ENCODE results near the gene TTR.

Gene TTR

GRCh38 chr18:31581498-31582197 lies 10.0 kb upstream of the TTR start:
- no peak for DNase-seq

DNA sequence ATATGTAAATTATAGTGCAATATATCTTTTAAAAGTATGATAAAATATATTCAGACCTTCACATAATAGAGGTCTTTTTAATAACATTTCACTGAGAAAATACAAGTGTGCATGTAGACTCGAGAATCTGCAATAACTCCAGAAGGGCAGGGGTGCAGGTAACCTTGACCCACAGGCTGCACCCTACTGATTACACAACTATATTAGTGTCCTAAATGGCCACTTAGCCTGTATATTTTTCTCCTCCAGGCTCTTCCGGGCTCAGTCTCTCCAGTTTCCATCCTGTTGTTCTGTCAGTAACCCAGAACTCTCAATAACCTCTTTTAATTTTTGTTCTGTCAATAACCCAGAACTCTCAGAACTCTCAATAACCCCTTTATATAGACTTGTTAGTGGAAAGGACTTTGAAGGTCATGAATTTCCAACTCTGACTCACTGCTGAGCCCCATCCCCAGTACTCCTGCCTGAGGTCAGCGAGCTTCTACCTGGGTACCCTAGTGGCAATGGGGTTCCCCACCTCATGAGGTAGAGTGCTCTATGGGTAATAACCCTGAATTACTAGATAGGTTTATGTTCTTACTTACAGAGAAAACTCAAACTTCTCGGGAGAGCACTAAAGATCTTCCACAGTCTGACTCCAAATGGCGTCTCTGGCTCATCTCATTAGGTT lies 8.4 kb upstream of the TTR start:
- no peak for DNase-seq

DNA sequence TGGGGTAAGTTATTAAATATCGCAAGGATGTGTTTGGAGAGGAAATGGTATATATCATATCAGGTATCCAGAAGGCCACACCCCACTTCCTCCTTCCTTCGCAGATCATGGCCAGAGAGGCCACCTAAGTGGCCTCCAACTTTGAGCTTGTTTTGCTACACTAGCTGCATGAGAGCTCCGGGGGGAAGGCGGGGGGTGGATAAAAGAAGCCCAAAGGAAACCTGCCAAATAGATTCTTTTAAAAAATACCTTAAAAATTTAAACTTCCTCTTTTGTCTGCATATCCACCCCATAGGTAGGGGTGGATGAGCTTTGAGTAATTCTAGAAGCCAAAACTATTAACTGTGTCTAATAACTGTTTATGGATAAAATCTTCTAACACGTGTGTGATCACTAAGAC lies 5.7 kb upstream of the TTR start:
- no peak for DNase-seq

GRCh38 chr18:31586616-31587015 lies 5.1 kb upstream of the TTR start:
- no peak for DNase-seq

DNA sequence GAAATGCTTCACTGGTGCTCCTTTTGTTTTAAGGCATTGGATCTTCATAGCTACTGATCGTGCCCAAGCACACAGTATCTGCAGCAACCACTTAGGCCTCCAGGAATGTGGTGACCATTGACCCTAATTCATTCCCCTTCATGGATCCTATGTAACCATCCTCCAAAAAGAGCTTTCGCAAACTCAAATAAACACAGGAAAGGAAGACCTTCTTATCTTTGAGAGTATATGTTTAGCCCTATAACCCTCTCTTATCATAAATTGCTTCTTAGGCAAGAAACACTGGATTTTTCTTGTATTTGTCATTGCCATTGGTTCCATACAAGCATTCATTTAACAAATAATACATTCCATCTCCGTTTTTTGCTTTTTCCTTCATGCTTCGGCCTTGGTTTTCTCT lies 4.1 kb upstream of the TTR start:
- no peak for DNase-seq

GRCh38 chr18:31590570-31590969 lies 1.1 kb upstream of the TTR start:
- no peak for DNase-seq

DNA sequence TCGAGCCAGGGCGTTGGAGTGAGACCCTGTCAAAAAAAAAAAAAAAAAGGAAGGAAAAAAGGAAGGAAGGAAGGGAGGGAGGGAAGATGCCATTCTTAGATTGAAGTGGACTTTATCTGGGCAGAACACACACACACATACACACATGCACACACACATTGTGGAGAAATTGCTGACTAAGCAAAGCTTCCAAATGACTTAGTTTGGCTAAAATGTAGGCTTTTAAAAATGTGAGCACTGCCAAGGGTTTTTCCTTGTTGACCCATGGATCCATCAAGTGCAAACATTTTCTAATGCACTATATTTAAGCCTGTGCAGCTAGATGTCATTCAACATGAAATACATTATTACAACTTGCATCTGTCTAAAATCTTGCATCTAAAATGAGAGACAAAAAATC lies 564 bp upstream of the TTR start:
- no peak for DNase-seq

GRCh38 chr18:31592506-31593157 lies 955 bp downstream of the TTR start:
- DNase-seq, result no peak

- DNase-seq, result no peak
These were observed 3.6 kb downstream of the TTR start for GRCh38 chr18:31595121-31595771.

- no peak for DNase-seq
These were observed 4.6 kb downstream of the TTR start for GRCh38 chr18:31596081-31596872.

DNA sequence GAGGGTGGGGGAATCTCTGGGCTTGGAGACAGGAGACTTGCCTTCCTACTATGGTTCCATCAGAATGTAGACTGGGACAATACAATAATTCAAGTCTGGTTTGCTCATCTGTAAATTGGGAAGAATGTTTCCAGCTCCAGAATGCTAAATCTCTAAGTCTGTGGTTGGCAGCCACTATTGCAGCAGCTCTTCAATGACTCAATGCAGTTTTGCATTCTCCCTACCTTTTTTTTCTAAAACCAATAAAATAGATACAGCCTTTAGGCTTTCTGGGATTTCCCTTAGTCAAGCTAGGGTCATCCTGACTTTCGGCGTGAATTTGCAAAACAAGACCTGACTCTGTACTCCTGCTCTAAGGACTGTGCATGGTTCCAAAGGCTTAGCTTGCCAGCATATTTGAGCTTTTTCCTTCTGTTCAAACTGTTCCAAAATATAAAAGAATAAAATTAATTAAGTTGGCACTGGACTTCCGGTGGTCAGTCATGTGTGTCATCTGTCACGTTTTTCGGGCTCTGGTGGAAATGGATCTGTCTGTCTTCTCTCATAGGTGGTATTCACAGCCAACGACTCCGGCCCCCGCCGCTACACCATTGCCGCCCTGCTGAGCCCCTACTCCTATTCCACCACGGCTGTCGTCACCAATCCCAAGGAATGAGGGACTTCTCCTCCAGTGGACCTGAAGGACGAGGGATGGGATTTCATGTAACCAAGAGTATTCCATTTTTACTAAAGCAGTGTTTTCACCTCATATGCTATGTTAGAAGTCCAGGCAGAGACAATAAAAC lies 6.5 kb downstream of the TTR start:
- no peak for DNase-seq

DNA sequence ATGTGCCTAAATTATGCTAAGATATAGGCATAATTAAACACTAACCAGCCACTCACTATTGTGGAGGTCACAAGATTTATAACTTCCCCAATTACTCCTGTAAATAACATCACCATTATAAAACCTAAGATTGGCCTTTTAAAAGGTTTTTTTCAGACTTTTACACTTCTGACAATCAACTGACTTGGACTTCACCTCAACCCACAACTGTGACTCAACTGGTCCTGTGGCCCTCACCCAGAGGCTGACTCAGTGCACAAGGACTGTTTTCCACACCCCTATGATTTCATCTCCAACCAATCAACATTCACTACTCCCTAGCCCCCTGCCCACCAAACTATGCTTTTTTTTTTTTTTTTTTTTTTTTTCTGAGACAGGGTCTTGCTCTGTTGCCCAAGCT lies 11.6 kb downstream of the TTR start:
- DNase-seq, result no peak

DNA sequence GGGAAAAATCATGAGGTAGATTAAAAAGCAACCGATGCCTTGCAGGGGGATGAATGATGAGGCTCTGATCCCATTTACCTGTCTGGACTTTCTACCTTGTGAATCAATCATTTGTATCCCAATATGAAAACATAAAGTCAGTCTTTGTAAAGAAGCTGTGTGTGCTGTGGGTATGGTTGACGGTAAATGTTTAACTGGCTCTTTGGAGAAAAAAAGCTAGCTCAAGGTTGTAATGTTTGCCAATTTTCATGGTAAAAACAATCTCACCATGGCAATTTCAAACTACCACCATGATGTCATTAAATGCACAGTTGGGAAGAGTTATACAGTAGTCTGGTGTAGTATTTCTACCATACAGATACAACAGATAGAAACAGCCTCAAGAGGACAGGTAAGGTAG lies 14.6 kb downstream of the TTR start:
- no peak for DNase-seq

- no peak for DNase-seq
These were observed 15.7 kb downstream of the TTR start for GRCh38 chr18:31607384-31607783.

GRCh38 chr18:31609886-31610285 lies 18.2 kb downstream of the TTR start:
- no peak for DNase-seq

DNA sequence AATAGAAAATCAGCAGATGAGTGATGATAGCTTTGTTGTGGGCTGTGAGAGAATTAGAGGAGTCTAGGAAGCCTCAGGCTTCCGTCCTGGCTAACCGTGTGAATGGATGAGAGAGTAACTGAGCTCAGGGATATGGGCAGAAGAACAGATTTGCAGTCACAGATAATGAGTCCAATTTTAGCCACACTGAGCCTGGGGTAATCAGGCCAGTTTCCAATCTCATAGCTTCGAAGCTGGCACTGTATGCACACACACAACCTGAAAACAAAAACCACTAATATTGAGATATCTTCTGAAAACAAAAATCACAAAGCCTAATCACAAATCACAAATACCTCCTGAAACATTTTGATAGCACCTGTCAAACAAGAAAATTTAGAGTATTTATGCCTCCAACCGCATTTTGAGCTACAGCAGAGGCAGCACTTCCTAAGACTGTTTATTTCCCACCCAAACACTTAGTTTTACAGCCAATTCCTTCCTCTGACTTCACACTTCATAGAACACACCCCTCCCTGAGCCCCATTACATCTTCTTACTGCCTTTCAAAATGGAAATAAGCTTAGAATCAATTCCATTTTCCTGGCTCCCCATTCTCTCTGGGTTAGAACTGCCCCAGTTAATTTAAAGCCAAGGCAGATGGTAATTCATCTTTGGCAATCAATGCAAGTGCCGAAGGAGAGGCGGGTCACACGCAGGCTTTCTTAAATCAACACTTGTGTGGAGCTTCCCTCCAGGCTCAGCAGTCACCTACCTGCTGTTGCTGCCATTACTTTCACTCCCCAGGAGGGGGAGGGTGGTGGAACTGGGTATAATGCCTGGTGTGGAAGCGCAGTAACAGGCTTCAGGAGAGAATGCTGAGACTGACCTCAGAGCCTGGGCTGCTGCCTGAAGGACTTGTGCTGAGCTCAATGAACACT lies 18.9 kb downstream of the TTR start:
- no peak for DNase-seq

DNA sequence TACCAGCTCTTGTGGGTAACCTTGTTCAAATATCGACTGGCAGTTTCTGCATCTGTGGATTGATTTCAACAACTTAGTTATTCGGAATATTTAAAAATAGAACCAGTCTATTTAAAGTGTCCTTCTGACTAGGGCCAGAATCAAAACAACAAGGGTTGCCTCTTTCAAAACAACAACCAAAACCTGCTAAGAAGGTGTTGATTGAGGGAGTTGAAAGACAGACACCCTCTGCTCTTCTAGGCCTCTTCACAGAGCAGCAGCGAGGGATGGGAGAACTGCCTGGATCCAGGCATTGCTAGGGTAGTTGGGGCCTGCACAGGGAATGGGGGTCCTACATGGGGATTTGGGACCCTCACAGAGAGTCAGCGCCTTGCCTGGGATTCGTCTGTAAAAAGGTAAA lies 19.8 kb downstream of the TTR start:
- DNase-seq, result no peak

DNA sequence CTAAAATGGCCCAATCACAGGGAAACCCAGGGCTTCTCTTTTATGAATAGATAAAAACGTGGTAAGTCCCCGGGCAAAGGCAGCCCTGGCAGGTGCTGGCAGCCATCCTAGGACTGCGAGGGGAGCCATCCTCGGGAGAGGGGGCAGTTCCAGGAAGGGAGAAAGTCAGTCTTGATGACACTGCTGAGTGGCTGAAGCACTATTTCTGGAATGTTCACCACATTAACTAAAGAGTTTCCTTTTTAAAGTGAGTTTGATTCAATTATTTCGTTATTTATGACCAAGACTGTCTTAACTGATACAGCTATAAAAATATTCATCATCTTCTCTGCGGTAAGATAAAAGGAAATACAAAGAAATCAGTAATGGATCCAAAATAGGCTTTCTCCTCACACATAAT lies 20.4 kb downstream of the TTR start:
- DNase-seq, result no peak

DNA sequence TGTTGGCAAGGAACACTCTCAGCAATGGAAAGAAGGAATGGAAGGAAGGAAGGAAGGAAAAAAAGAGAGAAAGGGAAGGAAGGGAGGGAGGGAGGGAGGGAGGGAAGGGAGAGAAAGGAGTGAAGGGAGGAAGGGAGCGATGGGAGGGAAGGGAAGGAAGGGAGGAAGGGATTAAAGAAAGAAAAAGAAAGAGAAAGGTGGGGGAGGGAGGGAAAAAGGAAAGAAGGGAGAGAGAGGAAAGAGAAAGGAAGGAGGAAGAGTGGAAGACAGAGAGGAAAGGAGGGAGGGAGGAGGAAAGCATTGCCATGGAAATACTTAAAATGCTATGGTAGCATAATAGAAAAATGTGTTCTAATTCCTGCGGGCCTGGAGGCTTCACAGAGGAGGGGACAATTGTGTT lies 22.4 kb downstream of the TTR start:
- DNase-seq, result no peak

DNA sequence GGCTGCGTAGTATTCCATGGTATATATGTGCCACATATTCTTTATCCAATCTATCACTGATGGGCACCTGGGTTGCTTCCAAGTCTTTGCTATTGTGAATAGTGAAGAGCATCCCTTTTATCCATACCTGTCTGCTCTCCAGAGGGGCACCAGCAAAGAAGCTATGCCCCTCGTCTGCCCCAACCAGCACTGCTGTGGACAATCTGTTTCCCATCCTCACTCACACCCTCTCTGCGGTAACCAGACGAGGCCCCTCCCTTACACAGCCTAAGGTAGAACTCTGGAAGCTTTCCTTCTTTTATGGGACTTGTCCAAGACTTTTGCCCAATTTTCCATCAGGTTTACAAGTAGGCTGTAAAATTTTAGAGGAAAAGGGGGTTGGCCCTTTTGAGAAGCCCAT lies 24.9 kb downstream of the TTR start:
- DNase-seq, result no peak

Measured in NCI-H2081 treated with DMSO at 0.1 percent for 48 hours (cell line).